Liver (tissue), 9 donors: ENCODE results near the gene GNB1. TPM values are rescaled to one million over a fixed set of nuclear protein-coding genes. Genes with fewer than 3 reads are reported as not detected.

Experiments used
- DNase-seq: peaks from one replicate; pipeline ENCODE4 v3.0.0-alpha.2; 2017; ENCODE audit warnings: low spot score
- H3K27ac ChIP-seq, 2 donors: one replicate each; pipeline ENCODE4 v1.7.0; 2013; ENCODE audit warnings: inconsistent platforms in 2 of 2, low read length in 2 of 2, control low read depth in 1 of 2, low read depth in 1 of 2, mild to moderate bottlenecking in 1 of 2
- H3K27me3 ChIP-seq, 4 donors: one replicate each; pipeline versions ENCODE4 v1.6.1 to v1.7.0; 2013; ENCODE audit warnings: low read length in 3 of 4, inconsistent platforms in 1 of 4, mild to moderate bottlenecking in 1 of 4, moderate library complexity in 1 of 4; ENCODE audit not compliant: control insufficient read depth in 4 of 4, insufficient read depth in 4 of 4
- H3K36me3 ChIP-seq, 4 donors: one replicate each; pipeline versions ENCODE4 v1.6.1 to v1.7.0; 2013; ENCODE audit warnings: low read length in 3 of 4, mild to moderate bottlenecking in 3 of 4, low read depth in 1 of 4, moderate library complexity in 1 of 4; ENCODE audit not compliant: control insufficient read depth in 4 of 4, insufficient read depth in 3 of 4
- H3K4me1 ChIP-seq, 4 donors: one replicate each; pipeline versions ENCODE4 v1.6.1 to v1.7.0; 2013; ENCODE audit warnings: low read length in 3 of 4, mild to moderate bottlenecking in 3 of 4, moderate library complexity in 1 of 4; ENCODE audit not compliant: control insufficient read depth in 4 of 4, insufficient read depth in 4 of 4
- H3K4me3 ChIP-seq, 3 donors: one replicate each; pipeline versions ENCODE4 v1.6.1 to v1.7.0; 2013; ENCODE audit warnings: low read length in 3 of 3, control low read depth in 1 of 3, low read depth in 1 of 3, mild to moderate bottlenecking in 1 of 3
- H3K9ac ChIP-seq, 2 donors: one replicate each; pipeline ENCODE4 v1.7.0; 2013; ENCODE audit warnings: low read length in 2 of 2, mild to moderate bottlenecking in 2 of 2, moderate library complexity in 2 of 2, control low read depth in 1 of 2, low read depth in 1 of 2
- H3K9me3 ChIP-seq, 4 donors: one replicate each; pipeline versions ENCODE4 v1.6.1 to v1.7.0; 2013; ENCODE audit warnings: low read length in 3 of 4; ENCODE audit not compliant: control insufficient read depth in 4 of 4
- ATF3 ChIP-seq: IDR thresholded peaks from 2 replicates; pipeline ENCODE4 v1.6.1; 2016; ENCODE audit warnings: antibody characterized with exemption
- CTCF ChIP-seq: fragments of 150-350 bp; IDR thresholded peaks from 2 replicates; pipeline ENCODE4 v1.5.1; 2017; ENCODE audit warnings: improper control_type of control experiment, low read depth, low read length; ENCODE audit not compliant: missing input control
- EGR1 ChIP-seq, 2 donors: IDR thresholded peaks; 2 replicates each; pipeline ENCODE4 v1.6.1; 2016 to 2018; ENCODE audit warnings: antibody characterized with exemption in 2 of 2, low read depth in 2 of 2
- FOXA1 ChIP-seq: IDR thresholded peaks from 2 replicates; pipeline ENCODE4 v1.6.1; 2016; ENCODE audit warnings: antibody characterized with exemption
- FOXA2 ChIP-seq: IDR thresholded peaks from 2 replicates; pipeline ENCODE4 v1.6.1; 2016; ENCODE audit warnings: antibody characterized with exemption
- GABPA ChIP-seq, 2 donors: IDR thresholded peaks in 1 of 2; conservative IDR thresholded peaks in 1 of 2; 2 replicates each; pipeline ENCODE4 v1.6.1; 2016; ENCODE audit warnings: antibody characterized with exemption in 2 of 2, mild to moderate bottlenecking in 1 of 2, moderate library complexity in 1 of 2
- HNF4A ChIP-seq, 2 donors: conservative IDR thresholded peaks; 2 replicates each; pipeline ENCODE4 v1.6.1; 2016; ENCODE audit warnings: antibody characterized with exemption in 2 of 2, mild to moderate bottlenecking in 2 of 2
- HNF4G ChIP-seq: IDR thresholded peaks from 2 replicates; pipeline ENCODE4 v1.6.1; 2016; ENCODE audit warnings: antibody characterized with exemption
- JUND ChIP-seq, 2 donors: IDR thresholded peaks; 2 replicates each; pipeline ENCODE4 v1.6.1; 2016; ENCODE audit warnings: antibody characterized with exemption in 2 of 2
- MAX ChIP-seq: IDR thresholded peaks from 2 replicates; pipeline ENCODE4 v1.6.1; 2016; ENCODE audit warnings: antibody characterized with exemption
- NR2F2 ChIP-seq: IDR thresholded peaks from 2 replicates; pipeline ENCODE4 v1.6.1; 2016; ENCODE audit warnings: antibody characterized with exemption
- RAD21 ChIP-seq, 2 donors: IDR thresholded peaks; 2 replicates each; pipeline ENCODE4 v1.6.1; 2016; ENCODE audit warnings: antibody characterized with exemption in 2 of 2, mild to moderate bottlenecking in 2 of 2
- REST ChIP-seq: IDR thresholded peaks from 2 replicates; pipeline ENCODE4 v1.6.1; 2016; ENCODE audit warnings: antibody characterized with exemption, mild to moderate bottlenecking
- RXRA ChIP-seq, 2 donors: IDR thresholded peaks; 2 replicates each; pipeline ENCODE4 v1.6.1; 2017 to 2018; ENCODE audit warnings: antibody characterized with exemption in 2 of 2, mild to moderate bottlenecking in 1 of 2
- SP1 ChIP-seq: IDR thresholded peaks from 2 replicates; pipeline ENCODE4 v1.6.1; 2018; ENCODE audit warnings: antibody characterized with exemption, mild to moderate bottlenecking
- TAF1 ChIP-seq: conservative IDR thresholded peaks from 2 replicates; pipeline ENCODE4 v1.6.1; 2016; ENCODE audit warnings: antibody characterized with exemption, mild to moderate bottlenecking
- YY1 ChIP-seq: IDR thresholded peaks from 2 replicates; pipeline ENCODE4 v1.6.1; 2016; ENCODE audit warnings: antibody characterized with exemption, mild to moderate bottlenecking
- ZBTB33 ChIP-seq: IDR thresholded peaks from 2 replicates; pipeline ENCODE4 v1.6.1; 2016; ENCODE audit warnings: antibody characterized with exemption
- WGBS: extraction: QIAGEN DNeasy Blood & Tissue Kit; methylation state at CpG from one replicate; pipeline ENCODE4 v1.1.7; 2013; 5-methylcytosine and 5-hydroxymethylcytosine counted together
- polyA plus RNA-seq, 2 donors: library from polyadenylated mRNA; stranded (reverse) in 1 of 2; unstranded in 1 of 2; fragments of 200-250 nt in 1 of 2; fragments of >200 nt in 1 of 2; fragmentation: Nextera tagmentation in 1 of 2; extraction: Ambion mirVana in 1 of 2; gene quantifications; one replicate each; pipeline versions ENCODE4 v1.2.1 to v1.2.3, GENCODE V29; 2013 to 2015
- total RNA-seq, 2 donors: library from RNA; depleted of rRNA; stranded (reverse); fragments of >200 nt; gene quantifications; one replicate each; pipeline ENCODE4 v1.2.3, GENCODE V29; 2014
- donor health status: healthy.
- donor health status: healthy.
- donor health status: healthy.
- donor health status: healthy.
- donor health status: healthy.

Gene GNB1
- total and polyA plus RNA-seq, 4 donors: 22.3 to 68.5 (median 52.7) TPM

- TF ChIP-seq REST: no peak
Observed at GRCh38 chr1:1794999-1795398, 95.9 kb downstream of the GNB1 start (continued).

GRCh38 chr1:1793481-1794244 is 97.2 kb downstream of the GNB1 start:
- Histone ChIP-seq H3K4me1 (no peaks in the 10 kb centered on the region), H3K27ac (no peak overlapping the region), H3K9ac (no peak overlapping the region), H3K36me3 (peaks cover 11 to 61% (median 21%) of the 10 kb centered on the region in 4 donors), H3K4me3 (no peak overlapping the region), H3K27me3 (no peaks in the 10 kb centered on the region), H3K9me3 (no peaks in the 10 kb centered on the region)
- TF ChIP-seq REST (no peak), GABPA (IDR thresholded peaks at IDR 0.05 in 1 of 2, conservative IDR thresholded peaks at IDR 0.05 in 1 of 2) (no peak), YY1 (no peak), NR2F2 (no peak), SP1 (no peak), TAF1 (no peak), MAX (no peak), HNF4G (no peak), RAD21 (IDR thresholded peaks at IDR 0.05) (no peak), JUND (IDR thresholded peaks at IDR 0.05) (no peak), EGR1 (IDR thresholded peaks at IDR 0.05; ENCODE audit: low read depth in 2 of 2) (no peak), FOXA1 (no peak), HNF4A (conservative IDR thresholded peaks at IDR 0.05) (no peak), ZBTB33 (no peak), ATF3 (no peak), RXRA (IDR thresholded peaks at IDR 0.05) (no peak), FOXA2 (no peak), CTCF (no peak)
- DNase-seq: no peak
- 92% methylated on average over 17 of the region's 17 CpGs for WGBS
